Measurements from ENCODE around the gene SYNGR3. TPM values are rescaled to one million over a fixed set of nuclear protein-coding genes. Genes with fewer than 3 reads are reported as not detected.

SYNGR3 gene
- total and polyA plus RNA-seq, 2 of the 13 experiments (the other 11 are each of a cell fraction or from before 2014, with no cell fraction given), result 0.97 to 5.7 TPM

GRCh38 chr16:1964506-1965395, 25.0 kb upstream of the SYNGR3 start, which contains the start of gene RPS2 (continued):
- TF ChIP-seq ZNF775 (CRISPR knock-in tag; IDR thresholded peaks at IDR 0.05; ENCODE audit: borderline replicate concordance), result no peak
- TF ChIP-seq GATA4 (IDR thresholded peaks at IDR 0.05; ENCODE audit: borderline replicate concordance, low read depth), result peak; percentile 84; the same call in 1 of the 2 replicates
- TF ChIP-seq ZNF407 (CRISPR knock-in tag; IDR thresholded peaks at IDR 0.05; ENCODE audit: not compliant biosample characterization), result peak; percentile 45
- no peak for TF ChIP-seq ZNF550 (CRISPR knock-in tag; IDR thresholded peaks at IDR 0.05; ENCODE audit: borderline replicate concordance)
- TF ChIP-seq, protein P1, sequence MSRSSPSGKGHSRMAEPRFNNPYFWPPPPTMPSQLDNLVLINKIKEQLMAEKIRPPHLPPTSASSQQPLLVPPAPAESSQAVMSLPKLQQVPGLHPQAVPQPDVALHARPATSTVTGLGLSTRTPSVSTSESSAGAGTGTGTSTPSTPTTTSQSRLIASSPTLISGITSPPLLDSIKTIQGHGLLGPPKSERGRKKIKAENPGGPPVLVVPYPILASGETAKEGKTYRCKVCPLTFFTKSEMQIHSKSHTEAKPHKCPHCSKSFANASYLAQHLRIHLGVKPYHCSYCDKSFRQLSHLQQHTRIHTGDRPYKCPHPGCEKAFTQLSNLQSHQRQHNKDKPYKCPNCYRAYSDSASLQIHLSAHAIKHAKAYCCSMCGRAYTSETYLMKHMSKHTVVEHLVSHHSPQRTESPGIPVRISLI (CRISPR knock-in tag; IDR thresholded peaks at IDR 0.05; ENCODE audit: borderline replicate concordance), result peak; percentile 7; the same call in 1 of the 2 replicates
- no peak for TF ChIP-seq ZFP36 (IDR thresholded peaks at IDR 0.05; ENCODE audit: borderline replicate concordance, low read depth, low read length, partially characterized antibody)
- TF ChIP-seq ZNF263 (CRISPR knock-in tag; IDR thresholded peaks at IDR 0.05), result peak; percentile 72
- TF ChIP-seq ZNF33B (CRISPR knock-in tag; IDR thresholded peaks at IDR 0.05), result 0 out of 2 replicates have a peak, but pooled peaks have one; percentile 59
- TF ChIP-seq NBN (conservative IDR thresholded peaks at IDR 0.05), result no peak
- peak; percentile 36 for TF ChIP-seq AGO1 (IDR thresholded peaks at IDR 0.05; ENCODE audit: low read depth, low read length, poor library complexity, severe bottlenecking)
- TF ChIP-seq PRMT3 (CRISPR knock-in tag; IDR thresholded peaks at IDR 0.05; ENCODE audit: borderline replicate concordance, low read depth), result peak; percentile 64; the same call in 1 of the 2 replicates
- TF ChIP-seq ZBTB46 (CRISPR knock-in tag; IDR thresholded peaks at IDR 0.05; ENCODE audit: borderline replicate concordance), result no peak
- peak; percentile 67 for TF ChIP-seq SALL1 (CRISPR knock-in tag; IDR thresholded peaks at IDR 0.05)
- peak; percentile 85; the same call in 1 of the 2 replicates for TF ChIP-seq MYNN (CRISPR knock-in tag; IDR thresholded peaks at IDR 0.05; ENCODE audit: low read depth)
- peak; percentile 86; the same call in 1 of the 2 replicates for TF ChIP-seq GTF2F1 (IDR thresholded peaks at IDR 0.05; ENCODE audit: low read length)
- TF ChIP-seq ATF7-NPFF (CRISPR knock-in tag; IDR thresholded peaks at IDR 0.05; ENCODE audit: low read depth), result peak; percentile 84
- TF ChIP-seq SRSF4 (IDR thresholded peaks at IDR 0.05; ENCODE audit: low read depth, low read length, poor library complexity, severe bottlenecking), result no peak

Measured in HepG2 (cell line).